Naive B cell (primary cell): ENCODE results near the gene ADAMTS6. TPM values are rescaled to one million over a fixed set of nuclear protein-coding genes. Genes with fewer than 3 reads are reported as not detected.
A peak's percentile ranks its signal among the peaks of the same experiment; 100 is the strongest.

ENCODE experiments used
- ATAC-seq, 2 donors: fragments of 150-1000 bp; cut with Tn5 transposase; 2 replicates each; pipeline ENCODE4 v1.10.0; 2021; ENCODE audit warnings: low read depth in 2 of 2, mild to moderate bottlenecking in 2 of 2, moderate library complexity in 2 of 2
- DNase-seq: peaks from one replicate; pipeline ENCODE4 v3.0.0; 2022
- H3K27ac Mint-ChIP-seq, 6 donors: one replicate each; pipeline ENCODE4 v1.8.0; 2020 to 2022; ENCODE audit warnings: mild to moderate bottlenecking in 6 of 6, mixed read lengths in 6 of 6, moderate library complexity in 5 of 6, inconsistent platforms in 2 of 6
- H3K27me3 Mint-ChIP-seq, 3 donors: one replicate each; pipeline ENCODE4 v1.8.0; 2021 to 2022; ENCODE audit warnings: mixed read lengths in 3 of 3, mild to moderate bottlenecking in 1 of 3
- H3K36me3 Mint-ChIP-seq, 2 donors: one replicate each; pipeline ENCODE4 v1.8.0; 2020 to 2022; ENCODE audit warnings: mixed read lengths in 2 of 2, inconsistent platforms in 1 of 2, mild to moderate bottlenecking in 1 of 2
- H3K4me1 Mint-ChIP-seq, 3 donors: one replicate each; pipeline ENCODE4 v1.8.0; 2020 to 2022; ENCODE audit warnings: mixed read lengths in 3 of 3, inconsistent platforms in 1 of 3, mild to moderate bottlenecking in 1 of 3, moderate library complexity in 1 of 3
- H3K4me3 Mint-ChIP-seq, 8 donors: one replicate each; pipeline ENCODE4 v1.8.0; 2020 to 2022; ENCODE audit warnings: mild to moderate bottlenecking in 8 of 8, mixed read lengths in 8 of 8, moderate library complexity in 8 of 8, inconsistent platforms in 2 of 8
- H3K9me3 Mint-ChIP-seq, 7 donors: one replicate each; pipeline ENCODE4 v1.8.0; 2020 to 2022; ENCODE audit warnings: mixed read lengths in 7 of 7, mild to moderate bottlenecking in 5 of 7, inconsistent platforms in 2 of 7, moderate library complexity in 1 of 7
- polyA plus RNA-seq, 6 donors: library from polyadenylated mRNA; unstranded; fragments of 300-500 nt; fragmentation: Illumina TruSeq; gene quantifications; one replicate each; pipeline ENCODE4 v1.2.3, GENCODE V29; 2021; ENCODE audit warnings: low read depth in 6 of 6

ADAMTS6 gene
- polyA plus RNA-seq, 6 donors from 2014 or later, result 0.19 to 0.80 (median 0.48) TPM

DNA sequence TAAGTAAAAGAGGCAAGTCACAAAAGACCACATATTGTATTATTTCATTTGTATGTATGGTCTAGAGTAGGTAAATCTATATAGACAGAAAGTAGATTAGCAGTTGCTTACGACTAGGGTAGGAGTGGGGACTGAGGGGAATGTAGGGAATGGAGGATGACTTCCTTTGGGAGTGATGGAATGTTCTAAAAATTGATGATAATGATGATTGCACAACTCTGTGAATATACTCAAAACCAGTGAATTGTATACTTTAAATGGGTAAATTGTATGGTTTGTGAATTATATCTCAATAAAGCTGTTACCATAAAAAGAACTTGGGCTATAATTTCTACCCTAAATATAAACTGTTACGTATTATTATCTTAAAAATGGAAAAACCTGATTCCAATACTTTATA is 35.0 kb downstream of the ADAMTS6 start:
- ATAC-seq (no peak), DNase-seq (no peak)
- Mint-ChIP-seq H3K27ac (no peak overlapping the region), H3K27me3 (no peaks in the 10 kb centered on the region), H3K4me1 (no peaks in the 10 kb centered on the region), H3K36me3 (no peaks in the 10 kb centered on the region), H3K4me3 (no peak overlapping the region), H3K9me3 (peaks cover 0 to 4% (median 0%) of the 10 kb centered on the region in 7 donors)

DNA sequence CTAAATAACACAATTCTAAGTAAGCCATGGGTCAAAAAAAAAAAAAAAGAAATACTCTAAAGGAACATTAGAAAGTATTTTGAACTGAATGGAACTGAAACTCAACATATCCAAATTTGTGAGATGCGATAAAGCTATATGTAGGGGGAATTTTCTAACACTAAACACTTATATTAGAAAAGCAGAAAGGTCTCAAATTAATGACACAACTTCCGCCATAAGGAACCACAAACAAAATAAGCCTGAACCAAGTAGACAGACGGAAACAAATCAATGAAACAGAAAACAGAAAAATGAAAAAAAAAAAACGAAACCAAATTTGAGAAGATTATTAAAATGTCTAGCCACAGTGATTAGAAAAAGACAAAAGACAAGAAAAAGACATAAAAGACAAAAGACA is 39.9 kb downstream of the ADAMTS6 start:
- Mint-ChIP-seq H3K4me3 (no peak overlapping the region), H3K27ac (no peak overlapping the region), H3K36me3 (no peaks in the 10 kb centered on the region), H3K4me1 (no peaks in the 10 kb centered on the region), H3K27me3 (no peaks in the 10 kb centered on the region), H3K9me3 (peaks cover 0 to 4% (median 0%) of the 10 kb centered on the region in 7 donors)
- no peak for ATAC-seq
- no peak for DNase-seq

GRCh38 chr5:65440456-65440855 is 41.3 kb downstream of the ADAMTS6 start:
- no peak for DNase-seq
- no peak for ATAC-seq
- no peaks in the 10 kb centered on the region for H3K4me1 Mint-ChIP-seq

DNA sequence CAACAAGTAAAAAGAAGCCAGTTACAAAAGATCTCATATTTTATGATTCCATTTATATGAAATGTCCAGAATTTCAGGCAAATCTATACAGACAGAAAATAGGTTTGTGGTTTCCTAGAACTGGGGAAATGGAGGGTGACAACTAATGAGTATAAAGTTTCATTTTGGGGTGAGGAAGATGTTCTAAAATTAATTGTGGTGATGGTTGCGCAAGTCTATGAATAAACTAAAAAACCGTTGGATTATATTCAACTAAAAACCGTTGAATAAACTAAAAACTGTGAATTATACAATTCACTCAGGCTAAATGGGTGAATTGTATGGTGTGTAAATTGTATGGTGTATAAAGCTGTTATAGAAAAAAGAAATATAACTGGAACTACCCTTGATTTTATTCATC is 47.6 kb downstream of the ADAMTS6 start:
- Mint-ChIP-seq H3K27ac (no peak overlapping the region), H3K27me3 (no peaks in the 10 kb centered on the region), H3K9me3 (no peaks in the 10 kb centered on the region), H3K36me3 (no peaks in the 10 kb centered on the region), H3K4me1 (no peaks in the 10 kb centered on the region), H3K4me3 (no peak overlapping the region)
- DNase-seq (no peak), ATAC-seq (no peak)

More at GRCh38 chr5:65440456-65440855, 41.3 kb downstream of the ADAMTS6 start:
- Mint-ChIP-seq H3K27me3 (no peaks in the 10 kb centered on the region), H3K27ac (peak overlapping the region in 1 of 6 donors; percentile 78), H3K9me3 (peaks cover 0 to 4% (median 0%) of the 10 kb centered on the region in 7 donors), H3K4me3 (no peak overlapping the region), H3K36me3 (no peaks in the 10 kb centered on the region)

DNA sequence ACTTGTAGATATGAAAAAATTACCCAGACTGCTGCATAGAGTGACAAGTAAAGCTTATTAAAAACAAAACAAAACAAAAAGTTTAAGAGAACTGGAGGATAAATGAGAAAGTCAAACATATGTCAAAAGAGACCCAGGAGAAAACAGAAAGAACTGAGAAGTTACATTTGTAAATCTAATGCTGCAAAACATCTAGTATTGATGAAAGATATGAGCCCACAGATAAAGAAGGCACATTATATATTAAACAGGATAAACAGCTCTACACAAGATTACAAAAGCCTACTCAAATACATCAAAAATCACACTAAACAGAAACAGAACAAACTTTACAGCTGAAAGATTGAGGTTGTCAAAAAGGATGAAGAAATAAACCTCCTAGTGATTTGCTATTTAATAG is 55.1 kb downstream of the ADAMTS6 start:
- H3K9me3 Mint-ChIP-seq, result peaks cover 0 to 7% (median 2%) of the 10 kb centered on the region in 7 donors
- peaks cover 0 to 5% of the 10 kb centered on the region in 2 donors for H3K36me3 Mint-ChIP-seq
- no peak overlapping the region for H3K4me3 Mint-ChIP-seq
- H3K4me1 Mint-ChIP-seq, result no peaks in the 10 kb centered on the region
- no peaks in the 10 kb centered on the region for H3K27me3 Mint-ChIP-seq
- DNase-seq (no peak), ATAC-seq (no peak)
- H3K27ac Mint-ChIP-seq, result no peak overlapping the region

- ATAC-seq, result no peak
- Mint-ChIP-seq H3K27ac (no peak overlapping the region), H3K9me3 (peaks cover 0 to 32% (median 24%) of the 10 kb centered on the region in 7 donors), H3K4me1 (no peaks in the 10 kb centered on the region), H3K4me3 (no peak overlapping the region), H3K27me3 (no peaks in the 10 kb centered on the region), H3K36me3 (peaks cover 14 to 31% of the 10 kb centered on the region in 2 donors)
- DNase-seq, result no peak
These were observed 58.1 kb downstream of the ADAMTS6 start for GRCh38 chr5:65423623-65424022.

- no peak overlapping the region for H3K4me3 Mint-ChIP-seq
- H3K27me3 Mint-ChIP-seq, result no peaks in the 10 kb centered on the region
- H3K9me3 Mint-ChIP-seq, result peaks cover 0 to 51% (median 40%) of the 10 kb centered on the region in 7 donors
- H3K27ac Mint-ChIP-seq, result no peak overlapping the region
- ATAC-seq (no peak), DNase-seq (no peak)
- H3K4me1 Mint-ChIP-seq, result no peaks in the 10 kb centered on the region
- peaks cover 14 to 47% of the 10 kb centered on the region in 2 donors for H3K36me3 Mint-ChIP-seq
These were observed 63.1 kb downstream of the ADAMTS6 start for GRCh38 chr5:65418661-65419060.

DNA sequence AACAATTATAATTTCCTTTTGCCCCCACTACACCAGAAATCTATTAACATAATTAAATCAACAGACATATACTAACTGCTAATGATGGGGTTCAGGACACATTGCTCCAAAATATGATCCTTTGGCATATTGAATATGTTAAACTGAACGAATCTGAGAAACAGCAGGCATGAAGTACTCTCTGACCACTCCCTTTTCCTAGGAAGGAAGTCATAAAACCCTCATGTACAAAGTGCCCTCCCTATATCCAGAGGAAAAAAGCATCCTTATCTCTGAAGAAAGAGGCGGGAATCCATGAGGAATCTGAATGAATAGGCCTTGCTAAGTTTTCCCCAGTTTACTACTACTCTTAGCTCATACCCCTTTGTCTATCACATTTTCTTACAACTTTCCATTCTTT is 67.9 kb downstream of the ADAMTS6 start:
- Mint-ChIP-seq H3K27ac (no peak overlapping the region), H3K4me3 (no peak overlapping the region), H3K4me1 (no peaks in the 10 kb centered on the region), H3K9me3 (peaks cover 0 to 21% (median 15%) of the 10 kb centered on the region in 7 donors), H3K36me3 (peaks cover 6 to 22% of the 10 kb centered on the region in 2 donors), H3K27me3 (no peaks in the 10 kb centered on the region)
- DNase-seq, result no peak
- no peak for ATAC-seq

- H3K9me3 Mint-ChIP-seq, result peaks cover 0 to 12% (median 9%) of the 10 kb centered on the region in 7 donors
- no peaks in the 10 kb centered on the region for H3K27me3 Mint-ChIP-seq
- DNase-seq (no peak), ATAC-seq (no peak)
- no peak overlapping the region for H3K27ac Mint-ChIP-seq
- H3K4me1 Mint-ChIP-seq, result no peaks in the 10 kb centered on the region
- peaks cover 12 to 14% of the 10 kb centered on the region in 2 donors for H3K36me3 Mint-ChIP-seq
- H3K4me3 Mint-ChIP-seq, result no peak overlapping the region
These were observed 68.9 kb downstream of the ADAMTS6 start for GRCh38 chr5:65412842-65413241.

GRCh38 chr5:65411356-65411755 is 70.4 kb downstream of the ADAMTS6 start:
- ATAC-seq (no peak), DNase-seq (no peak)
- H3K9me3 Mint-ChIP-seq, result peaks cover 0 to 5% (median 1%) of the 10 kb centered on the region in 7 donors
- no peaks in the 10 kb centered on the region for H3K27me3 Mint-ChIP-seq
- no peak overlapping the region for H3K4me3 Mint-ChIP-seq
- no peak overlapping the region for H3K27ac Mint-ChIP-seq
- H3K4me1 Mint-ChIP-seq, result no peaks in the 10 kb centered on the region
- H3K36me3 Mint-ChIP-seq, result peaks cover 4 to 12% of the 10 kb centered on the region in 2 donors

DNA sequence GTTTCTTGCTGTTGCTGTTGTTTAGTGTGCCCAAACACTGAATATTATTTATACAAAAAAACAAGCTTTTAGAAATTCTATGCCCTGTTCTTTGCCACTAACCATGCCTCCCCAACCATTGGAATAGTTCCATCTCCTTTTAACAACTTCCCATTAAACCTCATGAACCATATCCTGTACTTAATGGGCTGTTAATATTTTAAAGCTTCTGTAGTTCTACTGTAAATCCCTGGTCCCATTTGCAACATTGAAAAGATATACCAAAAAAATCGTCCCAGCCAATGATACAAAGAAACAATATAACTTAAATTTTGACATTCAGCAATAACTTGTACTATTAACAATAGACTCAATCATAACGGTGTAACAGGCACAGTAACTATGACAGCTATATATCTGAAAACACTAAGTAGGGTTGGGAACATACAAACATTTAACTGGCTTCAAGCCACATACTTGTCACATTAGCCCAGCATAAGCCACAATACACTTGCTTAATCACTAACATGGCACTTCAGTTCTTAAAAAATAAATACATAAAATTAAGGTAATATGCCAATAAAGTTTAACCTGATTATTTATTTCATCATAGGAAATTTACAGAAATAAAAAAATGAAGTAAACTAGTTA is 86.1 kb downstream of the ADAMTS6 start:
- Mint-ChIP-seq H3K27me3 (no peaks in the 10 kb centered on the region), H3K36me3 (no peaks in the 10 kb centered on the region), H3K27ac (no peak overlapping the region), H3K4me1 (no peaks in the 10 kb centered on the region), H3K4me3 (no peak overlapping the region), H3K9me3 (no peaks in the 10 kb centered on the region)
- DNase-seq (no peak), ATAC-seq (no peak)

- Mint-ChIP-seq H3K9me3 (no peaks in the 10 kb centered on the region), H3K4me3 (no peak overlapping the region), H3K27me3 (no peaks in the 10 kb centered on the region), H3K27ac (peak overlapping the region in 1 of 6 donors; percentile 25), H3K4me1 (no peaks in the 10 kb centered on the region), H3K36me3 (no peaks in the 10 kb centered on the region)
- DNase-seq (no peak), ATAC-seq (no peak)
These were observed 87.6 kb downstream of the ADAMTS6 start for GRCh38 chr5:65394087-65394486.

GRCh38 chr5:65391591-65391990 is 90.1 kb downstream of the ADAMTS6 start:
- DNase-seq, result no peak
- no peak for ATAC-seq
- H3K4me1 Mint-ChIP-seq, result no peaks in the 10 kb centered on the region
- H3K4me3 Mint-ChIP-seq, result no peak overlapping the region
- no peaks in the 10 kb centered on the region for H3K9me3 Mint-ChIP-seq
- no peaks in the 10 kb centered on the region for H3K27me3 Mint-ChIP-seq
- H3K27ac Mint-ChIP-seq, result no peak overlapping the region
- no peaks in the 10 kb centered on the region for H3K36me3 Mint-ChIP-seq

- H3K36me3 Mint-ChIP-seq, result no peaks in the 10 kb centered on the region
- no peak overlapping the region for H3K27ac Mint-ChIP-seq
- no peak for ATAC-seq
- H3K27me3 Mint-ChIP-seq, result no peaks in the 10 kb centered on the region
- no peaks in the 10 kb centered on the region for H3K9me3 Mint-ChIP-seq
- no peaks in the 10 kb centered on the region for H3K4me1 Mint-ChIP-seq
- no peak for DNase-seq
- H3K4me3 Mint-ChIP-seq, result no peak overlapping the region
These were observed 91.5 kb downstream of the ADAMTS6 start for GRCh38 chr5:65390208-65390607.

DNA sequence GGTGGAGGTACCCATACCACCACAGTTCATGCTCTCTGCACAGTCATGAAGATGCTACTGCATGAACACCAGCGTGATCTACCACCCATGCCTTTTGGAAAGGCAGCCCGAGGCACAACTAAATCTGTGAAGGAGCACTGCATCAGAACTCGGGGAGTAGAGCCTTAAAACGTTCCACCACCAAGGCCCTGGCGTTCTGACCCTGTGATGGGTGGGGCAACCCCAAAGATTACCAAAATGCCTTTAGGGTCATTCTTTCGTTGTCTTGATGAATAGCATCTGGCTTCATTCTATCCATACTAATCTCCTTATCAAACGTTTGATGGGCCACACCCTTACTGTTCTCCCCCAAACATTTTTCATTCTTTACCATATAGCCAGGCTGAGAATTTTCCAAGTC is 97.9 kb downstream of the ADAMTS6 start:
- H3K4me3 Mint-ChIP-seq, result no peak overlapping the region
- no peaks in the 10 kb centered on the region for H3K4me1 Mint-ChIP-seq
- DNase-seq, result no peak
- ATAC-seq, result no peak
- H3K36me3 Mint-ChIP-seq, result no peaks in the 10 kb centered on the region
- no peak overlapping the region for H3K27ac Mint-ChIP-seq
- H3K9me3 Mint-ChIP-seq, result no peaks in the 10 kb centered on the region
- H3K27me3 Mint-ChIP-seq, result no peaks in the 10 kb centered on the region
